Adipose tissue (tissue), 3 donors: ENCODE measurements around the gene VSX1. TPM values are rescaled to one million over a fixed set of nuclear protein-coding genes. Genes with fewer than 3 reads are reported as not detected.

ENCODE experiments used
- H3K27ac ChIP-seq: one replicate; pipeline ENCODE4 v1.5.1; 2013; ENCODE audit warnings: low read depth, low read length
- WGBS, 3 donors: extraction: QIAGEN DNeasy Blood & Tissue Kit; methylation state at CpG; one replicate each; pipeline ENCODE4 v1.1.7; 2013; 5-methylcytosine and 5-hydroxymethylcytosine counted together
- polyA plus RNA-seq, 3 donors: library from polyadenylated mRNA; stranded (reverse); fragments of 200-250 nt; gene quantifications; one replicate each; pipeline ENCODE4 v1.2.3, GENCODE V29; 2013
- donor health status: healthy with polysubstance abuse.
- donor health status: Bipolar disorder and iron deficiency.
- donor health status: healthy.

VSX1 gene
- polyA plus RNA-seq = under 1 TPM in 1 of 3 donors, not detected in 2; 0.24 TPM

DNA sequence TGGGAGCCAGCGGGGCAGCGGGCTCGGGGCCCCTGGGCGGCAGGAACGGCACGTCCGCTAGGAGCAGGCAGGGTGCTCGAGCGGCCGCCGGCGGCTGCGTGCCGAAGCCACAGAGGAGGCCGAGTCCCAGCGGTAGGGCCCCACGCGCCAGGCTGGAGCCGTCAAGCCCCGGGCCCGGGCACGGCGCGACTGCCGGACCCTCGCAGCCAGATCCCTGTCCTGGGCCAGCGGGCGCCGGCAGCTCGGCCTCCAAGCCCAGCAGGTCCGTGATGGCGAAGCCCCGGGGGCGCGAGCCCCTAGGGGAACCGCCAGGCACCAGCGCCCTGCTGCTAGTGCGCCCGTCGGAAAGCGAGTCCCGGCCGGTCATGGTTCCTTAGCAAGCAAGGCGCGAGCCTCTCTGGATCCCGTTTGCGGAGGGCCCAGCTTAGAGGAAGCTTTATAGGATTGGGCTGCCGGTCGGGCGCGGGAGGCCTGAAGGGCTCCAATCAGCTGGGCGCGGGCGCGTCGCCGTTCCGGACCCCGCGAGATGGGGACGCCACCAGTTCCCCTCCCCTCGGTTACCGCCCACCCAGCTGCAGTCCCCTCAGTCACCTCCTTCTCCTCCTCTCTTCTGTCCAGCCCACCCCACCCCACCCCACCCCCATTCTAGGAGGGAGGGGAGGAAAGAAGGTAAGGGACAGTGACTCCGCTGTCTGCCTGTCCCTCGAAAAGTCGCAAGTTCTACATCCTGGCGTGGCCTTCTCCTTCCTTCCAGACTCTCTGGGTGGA, at the start of gene VSX1:
Gene VSX1, minus strand, starts transcription at position 412 of the 768 bp plus-strand sequence. Its CDS starts 45 bp downstream, at position 367.
- 6 to 8% (median 7%) methylated on average over 36 to 67 of the region's 67 CpGs for WGBS, 3 donors
- no peak within 1 kb of the TSS for H3K27ac ChIP-seq

DNA sequence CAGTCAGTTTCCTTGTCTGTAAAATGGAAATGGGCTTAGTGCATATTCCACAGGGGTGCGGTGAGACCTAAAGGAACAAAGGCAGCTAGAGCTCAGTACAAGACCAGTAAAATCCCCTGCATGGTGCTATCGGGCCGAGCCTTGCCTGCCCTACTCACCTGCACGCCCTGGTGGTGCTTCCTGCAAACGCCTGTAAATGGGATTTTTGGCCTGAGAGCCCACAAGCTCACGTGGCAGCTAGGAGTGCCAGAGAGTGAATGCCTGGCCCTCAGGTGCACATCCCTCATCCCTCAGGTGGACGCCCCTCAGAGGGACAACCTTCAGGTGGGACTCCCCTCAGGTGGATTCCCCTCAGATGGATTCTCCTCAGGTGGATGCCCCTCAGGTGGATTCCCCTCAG, 48.0 kb upstream of the VSX1 start:
- WGBS, 3 donors = 80 to 81% (median 81%) methylated on average over 7 of the region's 7 CpGs
- H3K27ac ChIP-seq = no peak overlapping the region

DNA sequence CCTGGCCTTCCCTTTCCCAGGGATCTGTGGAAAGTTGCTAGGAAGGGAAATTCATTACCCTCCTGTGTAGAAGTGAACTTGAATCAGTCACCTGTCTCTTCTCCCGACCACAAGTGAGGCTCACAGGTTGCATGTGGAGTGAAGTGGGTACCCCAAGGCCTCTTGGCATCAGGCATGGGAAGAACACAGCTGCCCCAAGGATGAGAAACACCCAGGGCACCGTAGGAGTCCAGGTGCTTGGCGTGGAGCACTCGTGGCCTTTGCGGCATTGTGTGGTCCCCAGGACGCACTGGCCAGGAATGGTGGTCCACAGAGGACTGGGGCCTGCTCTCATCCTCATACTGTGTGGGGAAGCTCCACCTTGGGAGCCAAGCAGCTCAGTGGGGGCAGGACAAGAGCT, 47.5 kb upstream of the VSX1 start:
- no peak overlapping the region for H3K27ac ChIP-seq
- WGBS, 3 donors = 45 to 95% (median 92%) methylated on average over 6 of the region's 6 CpGs

DNA sequence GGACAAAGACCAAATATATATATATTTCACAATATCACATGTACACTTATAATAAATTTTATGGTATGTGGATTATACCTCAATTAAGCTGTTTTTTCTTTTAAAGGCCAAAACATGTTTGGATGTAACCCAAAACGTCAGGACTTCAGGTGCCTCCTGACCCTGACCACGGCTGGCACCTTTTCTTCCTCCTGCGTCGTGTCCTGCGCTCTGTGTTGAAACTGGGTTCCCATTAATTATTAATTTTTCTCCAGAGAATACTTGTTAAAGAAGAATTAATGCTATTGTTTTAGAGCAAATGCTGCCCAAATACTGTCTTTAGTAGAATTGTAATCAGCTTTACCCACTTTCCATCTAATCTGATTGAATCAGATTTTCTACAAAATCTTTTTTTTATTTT, 46.7 kb upstream of the VSX1 start:
- no peak overlapping the region for H3K27ac ChIP-seq
- 29 to 91% (median 86%) methylated on average over 5 of the region's 5 CpGs for WGBS, 3 donors

DNA sequence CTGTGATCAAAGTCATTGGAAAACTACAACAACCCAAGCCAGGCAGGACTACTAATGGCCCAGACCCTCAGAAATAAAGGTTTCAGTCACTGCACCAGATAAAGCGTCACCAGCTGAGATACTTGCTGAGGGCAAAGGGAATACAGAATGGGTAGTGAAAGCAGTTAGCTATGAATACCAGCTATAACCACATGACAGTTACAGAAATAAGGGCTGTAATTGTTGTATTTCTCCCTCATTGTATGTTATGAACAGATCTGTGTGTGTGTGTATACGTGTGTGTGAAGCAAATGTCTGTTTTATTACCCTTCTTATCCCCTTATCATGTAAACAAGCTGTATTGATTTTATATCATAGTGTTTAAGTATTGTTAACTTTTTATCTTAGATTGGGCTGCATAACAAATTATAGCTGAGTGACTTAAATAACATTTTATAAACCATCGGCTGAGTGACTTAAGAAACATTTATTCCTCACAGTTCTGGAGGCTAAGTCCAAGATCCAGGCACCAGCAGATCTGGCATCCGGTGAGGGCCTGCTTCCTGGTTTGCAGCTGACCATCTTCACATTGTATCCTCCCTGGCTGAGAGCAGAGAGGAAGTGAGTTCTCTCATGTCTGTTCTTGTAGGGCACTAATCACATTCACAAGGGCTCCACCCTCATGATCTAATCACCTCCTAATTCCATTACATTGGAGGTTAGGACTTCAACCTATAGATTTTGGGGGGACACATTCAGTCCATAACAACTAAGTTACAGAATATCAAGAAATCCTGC, 46.0 kb upstream of the VSX1 start:
- WGBS, 3 donors = 40 to 88% (median 83%) methylated on average over 4 of the region's 4 CpGs

DNA sequence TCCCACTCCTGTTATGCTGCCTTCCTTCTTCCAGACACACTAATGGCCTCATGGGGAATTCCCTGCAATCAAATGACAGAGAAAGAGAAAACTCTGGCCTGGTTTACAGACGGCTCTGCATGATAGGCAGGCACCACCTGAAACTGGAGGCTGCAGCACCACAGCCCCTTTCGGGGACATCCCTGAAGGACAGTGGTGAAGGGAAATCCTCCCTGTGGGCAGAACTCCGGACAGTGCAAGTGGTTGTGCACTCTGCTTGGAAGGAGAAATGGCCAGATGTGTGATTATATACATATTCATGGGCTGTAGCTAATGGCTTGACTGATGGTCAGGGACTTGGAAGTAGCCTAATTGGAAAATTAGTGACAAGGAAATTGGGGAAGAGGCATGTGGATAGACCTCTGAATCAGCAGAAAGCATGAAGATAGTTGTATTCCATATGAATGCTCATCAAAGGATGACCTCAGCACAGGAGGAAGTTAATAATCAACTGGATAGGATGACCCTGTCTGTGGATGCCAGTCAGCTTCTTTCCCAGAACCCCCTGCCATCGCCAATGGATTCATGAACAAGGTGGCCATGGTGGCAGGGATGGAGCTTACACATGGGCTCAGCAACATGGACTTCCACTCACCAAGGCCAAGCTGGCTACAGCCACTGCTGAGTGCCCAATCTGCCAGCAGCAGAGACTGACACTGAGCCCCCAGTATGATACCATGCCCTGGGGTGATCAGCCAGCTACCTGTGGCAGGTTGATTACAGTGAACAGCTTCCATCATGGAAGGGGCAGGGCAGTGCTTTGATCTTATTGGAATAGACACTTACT, 44.5 kb upstream of the VSX1 start:
- H3K27ac ChIP-seq = no peak overlapping the region
- WGBS, 3 donors = 76 to 96% (median 87%) methylated on average over 4 of the region's 4 CpGs

More for the DNA sequence above, 46.0 kb upstream of the VSX1 start:
- H3K27ac ChIP-seq = no peak overlapping the region

DNA sequence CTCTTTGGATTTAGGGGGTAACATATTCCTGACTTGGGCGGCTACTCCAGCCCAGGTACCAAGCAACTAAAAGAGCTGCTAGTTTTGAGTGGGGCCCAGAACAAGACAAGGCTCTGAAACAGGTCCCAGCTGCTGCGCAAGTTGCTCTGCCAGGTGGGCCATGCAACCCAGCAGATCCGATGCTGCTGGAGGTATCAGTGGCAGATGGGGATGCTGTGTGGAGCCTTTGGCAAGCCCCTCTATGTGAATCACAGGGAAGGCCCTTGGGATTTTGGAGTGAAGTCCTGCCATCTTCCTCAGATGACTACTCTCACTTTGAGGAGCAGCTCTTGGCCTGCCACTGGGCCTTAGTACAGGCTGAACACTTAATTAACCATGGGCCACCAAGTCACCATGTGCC, 43.7 kb upstream of the VSX1 start:
- WGBS, 3 donors = 86 to 96% (median 86%) methylated on average over 3 of the region's 3 CpGs
- H3K27ac ChIP-seq = no peak overlapping the region

DNA sequence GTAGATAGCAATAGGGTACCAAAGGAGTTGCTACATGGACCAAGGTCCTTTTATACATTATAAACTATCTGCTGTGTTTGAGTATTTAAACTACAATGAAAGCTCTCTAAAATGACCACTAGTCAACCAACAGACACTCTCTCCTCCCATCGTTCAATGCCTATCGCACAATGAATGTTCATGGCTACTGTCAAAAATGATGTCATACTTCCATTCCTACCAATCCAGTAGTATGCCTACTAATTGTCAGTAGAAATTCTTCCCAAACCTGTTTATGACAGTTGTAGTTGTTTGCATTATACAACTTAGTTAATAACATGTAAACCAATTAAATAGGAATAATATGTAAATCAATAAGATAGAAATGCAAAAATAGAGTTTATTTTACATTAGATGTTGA, 39.0 kb upstream of the VSX1 start:
- no peak overlapping the region for H3K27ac ChIP-seq
- 76 to 92% (median 88%) methylated on average over 2 of the region's 2 CpGs for WGBS, 3 donors

DNA sequence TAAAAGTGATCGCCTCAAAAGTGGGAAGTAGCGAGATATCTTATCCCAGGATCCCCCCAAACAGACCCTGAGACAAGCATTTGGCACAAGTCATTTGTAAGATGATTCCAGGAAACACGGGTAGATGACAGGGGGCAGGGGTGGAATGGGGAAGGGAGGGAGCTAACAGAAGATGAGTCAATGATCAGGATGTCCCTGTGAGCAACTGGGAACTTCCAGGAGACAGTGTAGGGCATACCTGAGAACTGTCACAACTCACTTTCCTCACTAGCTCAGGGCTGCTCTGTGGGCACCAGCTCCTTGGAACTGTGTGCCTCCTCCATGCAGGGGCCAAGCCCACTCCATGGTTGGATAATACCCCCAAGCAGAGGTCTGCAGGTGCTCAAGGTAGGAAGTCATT, 38.5 kb upstream of the VSX1 start:
- WGBS, 3 donors = 76 to 83% (median 77%) methylated on average over 3 of the region's 3 CpGs
- H3K27ac ChIP-seq = no peak overlapping the region

DNA sequence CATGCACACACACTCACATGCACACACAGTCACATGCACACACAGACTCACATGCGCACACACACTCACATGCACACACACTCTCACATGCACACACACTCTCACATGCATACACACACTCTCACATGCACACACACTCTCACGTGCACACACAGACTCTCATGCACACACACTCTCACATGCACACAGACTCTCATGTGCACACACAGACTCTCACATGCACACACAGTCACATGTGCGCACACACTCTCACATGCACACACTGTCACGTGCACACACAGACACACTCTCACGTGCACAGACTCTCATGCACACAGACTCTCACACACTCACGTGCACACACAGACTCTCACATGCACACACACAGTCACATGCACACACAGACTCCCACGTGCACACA, 36.6 kb upstream of the VSX1 start:
- H3K27ac ChIP-seq = no peak overlapping the region
- 90 to 94% (median 93%) methylated on average over 7 of the region's 7 CpGs for WGBS, 3 donors

DNA sequence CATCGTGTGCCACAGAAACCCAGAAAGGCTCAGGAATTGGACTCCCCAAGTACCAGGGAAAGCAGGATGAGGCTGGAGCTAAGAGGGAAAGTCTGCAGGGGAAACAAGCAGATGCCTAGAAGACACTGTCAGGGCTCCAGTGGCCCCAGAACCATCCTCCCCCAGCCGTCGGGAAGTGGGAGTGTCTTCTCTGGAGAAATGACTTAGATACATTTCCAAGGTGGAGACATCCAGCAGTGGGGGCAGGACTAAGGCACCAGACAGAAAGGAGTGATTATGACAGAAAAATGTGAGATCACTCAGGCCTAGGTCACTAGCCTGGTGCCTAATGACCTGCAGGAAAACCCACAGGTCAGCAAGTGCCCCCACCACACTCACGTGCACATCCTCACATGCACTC, 36.0 kb upstream of the VSX1 start:
- H3K27ac ChIP-seq = no peak overlapping the region
- 52 to 73% (median 58%) methylated on average over 4 of the region's 4 CpGs for WGBS, 3 donors

DNA sequence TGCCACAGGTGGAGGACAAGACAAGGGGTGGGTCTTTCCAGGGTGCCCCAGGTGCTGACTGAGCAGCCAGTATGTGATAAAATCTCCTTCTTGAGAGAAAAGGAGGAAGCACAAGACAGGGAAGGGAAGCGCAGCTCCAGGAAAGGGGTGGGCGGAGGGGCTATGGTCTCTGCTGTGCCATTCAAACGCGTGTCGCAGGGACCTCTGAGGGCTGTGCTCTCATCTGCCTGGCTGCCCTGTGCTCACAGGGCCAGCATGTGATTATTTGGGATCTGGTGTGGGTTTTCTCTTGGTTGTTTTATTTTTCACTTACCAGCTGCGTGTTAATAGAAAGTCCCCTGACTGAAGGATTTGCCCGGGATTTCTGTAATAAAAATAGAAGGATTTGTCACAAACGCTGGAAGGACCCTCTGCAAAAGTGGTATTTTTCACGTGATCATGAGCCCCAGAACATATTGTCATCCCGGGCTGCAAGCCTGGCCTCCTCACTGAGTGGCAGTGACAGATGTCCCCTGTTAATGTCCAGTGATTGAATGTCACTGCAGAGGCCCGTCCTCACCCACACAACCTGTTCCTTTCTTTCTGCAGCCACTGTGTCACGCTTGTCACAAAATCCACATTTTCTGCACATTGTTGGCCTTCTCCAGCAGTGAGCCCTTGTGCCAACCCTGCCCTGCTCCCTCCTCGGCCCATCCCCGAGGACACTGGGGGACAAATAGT, 35.0 kb upstream of the VSX1 start:
- no peak overlapping the region for H3K27ac ChIP-seq
- 47 to 84% (median 56%) methylated on average over 14 of the region's 14 CpGs for WGBS, 3 donors

DNA sequence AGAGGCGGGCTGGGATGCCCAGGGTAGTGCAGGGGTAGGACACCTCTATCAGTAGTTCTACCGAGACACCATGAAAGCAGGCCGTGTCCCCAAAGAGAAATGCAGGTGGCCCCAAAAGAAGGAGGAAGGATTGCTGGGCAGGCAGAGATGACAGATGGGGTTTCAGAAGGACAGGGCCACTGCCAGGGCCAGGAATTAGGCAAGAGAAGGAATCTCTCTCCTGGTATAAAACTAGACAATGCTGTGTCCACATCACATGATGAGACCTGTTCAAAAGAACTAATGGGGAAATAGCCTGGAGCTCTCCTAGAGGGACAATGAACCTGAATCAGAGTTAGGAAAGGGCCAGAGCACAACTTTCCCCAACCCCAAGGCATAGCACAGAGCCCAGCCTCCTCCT, 21.6 kb upstream of the VSX1 start:
- H3K27ac ChIP-seq = no peak overlapping the region
- 91 to 96% (median 95%) methylated on average over 3 of the region's 3 CpGs for WGBS, 3 donors

DNA sequence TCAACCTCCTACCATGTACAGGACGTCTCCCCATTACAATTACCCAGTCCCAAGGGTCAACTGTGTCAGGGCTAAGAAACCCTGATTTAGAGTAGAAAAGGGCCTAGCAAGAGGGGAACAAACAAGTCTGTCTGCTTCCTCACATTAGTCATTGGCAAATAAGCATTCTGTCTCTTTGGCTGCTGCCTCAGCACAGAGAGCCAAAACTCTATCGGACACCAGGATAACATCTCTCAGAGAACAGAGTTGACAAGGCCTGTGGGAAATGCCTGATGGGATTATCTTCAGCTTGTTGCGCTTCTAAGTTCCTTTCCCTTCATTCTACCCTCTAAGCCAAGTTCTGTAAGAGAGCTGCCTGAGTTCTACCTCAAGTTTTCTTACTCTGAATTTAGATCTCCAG, 19.0 kb upstream of the VSX1 start:
- WGBS, 3 donors = 51 to 66% (median 61%) methylated on average over 3 of the region's 3 CpGs
- H3K27ac ChIP-seq = no peak overlapping the region

DNA sequence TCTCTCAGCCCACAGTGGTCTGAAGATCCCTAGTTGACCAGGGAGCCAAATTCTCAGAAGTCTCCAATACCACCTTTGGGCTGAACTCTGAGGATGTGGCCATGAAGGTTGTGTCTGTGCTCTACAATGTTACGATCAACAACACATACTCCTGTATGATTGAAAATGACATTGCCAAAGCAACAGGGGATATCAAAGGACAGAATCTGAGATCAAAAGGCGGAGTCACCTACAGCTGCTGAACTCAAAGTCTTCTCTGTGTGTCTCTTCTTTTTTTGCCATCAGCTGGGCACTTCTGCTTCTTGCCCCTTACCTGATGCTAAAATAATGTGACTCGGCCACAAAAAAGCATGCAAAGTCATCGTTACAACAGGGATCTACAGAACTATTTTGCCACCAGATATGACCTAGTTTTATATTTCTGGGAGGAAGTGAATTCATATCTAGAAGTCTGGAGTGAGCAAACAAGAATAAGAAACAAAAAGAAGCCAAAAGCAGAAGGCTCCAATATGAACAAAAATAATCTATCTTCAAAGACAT, 17.7 kb upstream of the VSX1 start:
- WGBS, 3 donors = 66 to 71% (median 69%) methylated on average over 4 of the region's 4 CpGs
- H3K27ac ChIP-seq = no peak overlapping the region

DNA sequence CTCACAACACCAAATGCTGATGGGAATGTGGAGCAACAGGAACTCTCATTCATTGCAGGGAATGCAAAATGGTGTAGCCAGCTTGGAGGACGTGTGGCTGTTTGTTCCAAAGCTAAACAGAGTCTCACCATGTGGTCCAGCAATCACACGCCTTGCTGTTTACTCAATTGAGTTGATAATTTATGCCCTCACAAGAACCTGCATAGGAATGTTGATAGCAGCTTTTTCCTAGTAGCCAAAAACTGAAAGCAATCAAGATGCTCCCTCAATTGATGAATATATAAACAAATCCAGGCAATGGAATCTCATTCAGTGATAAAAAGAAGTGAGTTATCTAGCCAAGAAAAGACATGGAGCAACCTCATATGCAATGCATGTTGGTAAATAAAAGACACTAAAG, 15.6 kb upstream of the VSX1 start:
- H3K27ac ChIP-seq = no peak overlapping the region
- WGBS, 3 donors = 18 to 33% (median 18%) methylated on average over 2 of the region's 2 CpGs

DNA sequence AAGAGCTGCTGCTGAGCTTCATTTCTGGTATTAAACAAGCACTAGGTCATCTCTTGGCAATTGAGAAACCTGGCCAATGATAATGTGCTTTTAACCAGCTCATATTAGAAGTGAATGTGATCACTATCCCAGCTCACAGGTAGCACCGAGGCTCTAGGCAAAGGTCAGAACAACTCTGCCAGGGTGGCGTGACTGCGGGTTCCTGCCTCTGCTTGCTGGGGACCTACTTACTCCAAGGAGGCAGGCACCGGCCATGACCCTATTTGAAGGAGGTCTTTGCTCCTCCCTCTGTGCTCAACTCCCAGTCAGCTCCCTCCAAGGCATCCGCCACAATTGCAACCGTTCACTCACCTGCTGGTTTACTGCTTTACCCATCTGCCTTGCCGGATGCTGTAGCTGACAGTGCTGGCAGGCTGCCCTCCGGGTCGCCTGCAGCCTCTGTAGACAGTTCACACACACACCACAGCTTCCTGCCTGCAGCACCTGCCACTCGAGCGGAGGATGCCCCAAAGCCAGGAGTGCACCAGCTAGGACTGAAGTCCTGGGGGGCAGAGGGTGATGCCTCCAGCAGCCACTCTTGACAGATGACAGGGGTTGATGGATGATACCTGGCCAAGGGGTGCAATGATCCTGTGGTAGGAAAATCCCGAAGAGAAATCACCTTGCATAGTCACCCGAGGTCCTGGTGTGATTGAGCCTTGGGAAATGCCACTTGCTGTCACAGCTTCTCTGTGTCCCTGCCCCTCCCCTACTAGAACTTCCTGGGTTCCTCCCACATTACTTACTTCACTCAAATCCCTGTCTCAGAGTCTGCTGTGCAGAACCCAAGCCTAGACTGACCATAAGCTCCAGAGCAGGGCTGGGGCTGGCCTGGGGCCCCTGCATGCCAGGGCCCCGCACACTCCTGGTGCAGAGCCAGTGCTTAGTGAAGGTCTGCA, 8.8 kb upstream of the VSX1 start:
- no peak overlapping the region for H3K27ac ChIP-seq
- 33 to 51% (median 46%) methylated on average over 14 of the region's 14 CpGs for WGBS, 3 donors
